Endothelial cell of umbilical vein (primary cell): ENCODE data around the gene IRX5. TPM values are rescaled to one million over a fixed set of nuclear protein-coding genes. Genes with fewer than 3 reads are reported as not detected.

Experiments
- BruUV-seq: library from RNA; stranded (reverse); fragments of 400-500 nt; replicated peaks from 2 replicates; lab custom pipeline; 2021; lab: Mats Ljungman, UMichigan
- CTCF ChIA-PET: fragments of 300-600, 350-600 bp; sonication (Branson Sonifier 250); formaldehyde crosslinking; loops from one replicate; lab custom pipeline; 2021; ENCODE audit warnings: antibody characterized with exemption, inconsistent platforms; lab: Charles Lee
- POLR2A ChIA-PET: fragments of 300-600, 350-600 bp; sonication (Branson Sonifier 250); formaldehyde crosslinking; loops from one replicate; lab custom pipeline; 2021; ENCODE audit warnings: antibody characterized with exemption, inconsistent platforms; lab: Charles Lee
- DNase-seq: peaks from one replicate; pipeline ENCODE4 v3.0.0-alpha.2; 2011; ENCODE audit warnings: low read depth, low spot score
- FAIRE-seq: peaks from 2 replicates; lab custom pipeline; 2011; peaks lifted over from hg19 to GRCh38; lab: Jason Lieb, UNC
- H2AFZ ChIP-seq: 2 replicates; pipeline ENCODE4 v1.6.0; 2012; ENCODE audit warnings: low read depth, low read length, control low read depth, inconsistent platforms
- H3K27ac ChIP-seq: 2 replicates; pipeline ENCODE4 v1.5.1; 2011; ENCODE audit warnings: low read depth, mild to moderate bottlenecking, control low read depth, low read length, moderate library complexity; ENCODE audit not compliant: insufficient read depth
- H3K27me3 ChIP-seq, 2 experiments: 2 replicates each; pipeline versions ENCODE4 v1.6.0 to v1.6.1; 2011; ENCODE audit warnings: low read length in 2 of 2, mixed read lengths in 1 of 2; ENCODE audit not compliant: control insufficient read depth in 2 of 2, insufficient read depth in 2 of 2
- H3K36me3 ChIP-seq, 2 experiments: 2 replicates in 1 of 2; 3 replicates in 1 of 2; pipeline ENCODE4 v1.5.1; 2011; ENCODE audit warnings: low read length in 2 of 2, mild to moderate bottlenecking in 1 of 2, moderate library complexity in 1 of 2; ENCODE audit not compliant: control insufficient read depth in 2 of 2, insufficient read depth in 2 of 2; ENCODE audit errors: extremely low read depth in 1 of 2
- H3K4me1 ChIP-seq: 3 replicates; pipeline ENCODE4 v1.5.1; 2011; ENCODE audit warnings: mild to moderate bottlenecking, low read length; ENCODE audit not compliant: control insufficient read depth, insufficient read depth; ENCODE audit errors: extremely low read depth
- H3K4me2 ChIP-seq: 2 replicates; pipeline ENCODE4 v1.6.1; 2011; ENCODE audit warnings: low read length, control low read depth, mixed read lengths; ENCODE audit not compliant: insufficient read depth
- H3K4me3 ChIP-seq, 3 experiments: fragments of 200-600 bp in 1 of 3; sonication (generic), shearing (Covaris generic) in 1 of 3; replicated peaks in 1 of 3; 2 replicates each; pipeline ENCODE4 v1.5.1; 2011 to 2016; ENCODE audit warnings: control low read depth in 3 of 3, low read length in 3 of 3, mild to moderate bottlenecking in 2 of 3, inconsistent platforms in 1 of 3, low read depth in 1 of 3, moderate library complexity in 1 of 3; ENCODE audit not compliant: insufficient read depth in 1 of 3
- H3K79me2 ChIP-seq: 2 replicates; pipeline ENCODE4 v1.6.0; 2012; ENCODE audit warnings: low read length, inconsistent platforms; ENCODE audit not compliant: control insufficient read depth, insufficient read depth
- H3K9ac ChIP-seq: replicated peaks from 2 replicates; pipeline ENCODE3; 2011; ENCODE audit warnings: low read length, control low read depth; ENCODE audit not compliant: insufficient read depth; ENCODE audit errors: extremely low read depth
- H3K9me1 ChIP-seq: replicated peaks from 3 replicates; pipeline ENCODE4 v1.6.0; 2011; ENCODE audit warnings: mild to moderate bottlenecking, low read length; ENCODE audit not compliant: control insufficient read depth, insufficient read depth; ENCODE audit errors: extremely low read depth
- H3K9me3 ChIP-seq: replicated peaks from 2 replicates; pipeline ENCODE4 v1.5.1; 2012; ENCODE audit warnings: low read length, inconsistent platforms; ENCODE audit not compliant: control insufficient read depth, insufficient read depth
- H4K20me1 ChIP-seq: replicated peaks from 2 replicates; pipeline ENCODE3; 2011; ENCODE audit warnings: mild to moderate bottlenecking, low read length; ENCODE audit not compliant: control insufficient read depth, insufficient read depth; ENCODE audit errors: extremely low read depth
- CTCF ChIP-seq, 2 donors: IDR thresholded peaks; 1 replicate in 1 of 2; 2 replicates in 1 of 2; pipeline ENCODE4 v1.5.1; 2011; ENCODE audit warnings: low read length in 2 of 2, mild to moderate bottlenecking in 2 of 2, moderate library complexity in 2 of 2, control low read depth in 1 of 2, inconsistent platforms in 1 of 2, low read depth in 1 of 2; ENCODE audit not compliant: insufficient read depth in 1 of 2; ENCODE audit errors: extremely low read depth in 1 of 2
- EZH2 ChIP-seq: IDR thresholded peaks from 2 replicates; pipeline ENCODE4 v1.6.1; 2012; ENCODE audit warnings: borderline replicate concordance, low read depth, mild to moderate bottlenecking, moderate library complexity, low read length, inconsistent platforms; ENCODE audit not compliant: severe bottlenecking
- FOS ChIP-seq: IDR thresholded peaks from 2 replicates; pipeline ENCODE4 v1.6.1; 2011; ENCODE audit warnings: mild to moderate bottlenecking, low read length, moderate library complexity, borderline replicate concordance; ENCODE audit not compliant: insufficient read depth
- GATA2 ChIP-seq: IDR thresholded peaks from 2 replicates; pipeline ENCODE4 v1.7.0; 2011; ENCODE audit warnings: low read depth, mild to moderate bottlenecking, moderate library complexity, mixed read lengths, low read length; ENCODE audit not compliant: insufficient read length, insufficient read depth
- JUN ChIP-seq: IDR thresholded peaks from 2 replicates; pipeline ENCODE4 v1.6.1; 2011; ENCODE audit warnings: borderline replicate concordance, low read depth; ENCODE audit not compliant: insufficient read length, insufficient read depth
- MAX ChIP-seq: IDR thresholded peaks from 2 replicates; pipeline ENCODE4 v1.6.1; 2011; ENCODE audit not compliant: insufficient read depth, insufficient read length
- MYC ChIP-seq: IDR thresholded peaks from one replicate; pipeline ENCODE4 v1.6.1; 2011; ENCODE audit warnings: mild to moderate bottlenecking, low read depth, low read length
- POLR2A ChIP-seq: IDR thresholded peaks from 2 replicates; pipeline ENCODE4 v1.6.1; 2012; ENCODE audit warnings: low read depth, mild to moderate bottlenecking, control low read depth, low read length
- POLR2AphosphoS5 ChIP-seq: IDR thresholded peaks from 2 replicates; pipeline ENCODE4 v1.6.1; 2012; ENCODE audit warnings: low read depth, mild to moderate bottlenecking, control low read depth, low read length, moderate library complexity; ENCODE audit not compliant: insufficient read depth
- dilution Hi-C: fragments of 300-500 bp; cut with MboI; formaldehyde crosslinking; loops from one replicate; pipeline ENCODE4 v1.15.0; 2019; ENCODE audit warnings: low sequenced_read_pairs; ENCODE audit not compliant: extremely low pct_ligation_motif_present
- intact Hi-C: fragments of 100-400 bp; cut with micrococcal nuclease; formaldehyde crosslinking; loops from one replicate; pipeline ENCODE4 v1.10.0; 2022
- polyA plus RNA-seq, 4 experiments: library from polyadenylated mRNA; depleted of rRNA in 3 of 4; stranded (reverse) in 3 of 4; unstranded in 1 of 4; fragments of >200 nt; gene quantifications; 2 replicates each; pipeline versions ENCODE4 v1.2.1 to v1.2.3, GENCODE V29; 2011 to 2012; ENCODE audit warnings: missing spikeins in 1 of 4
- total RNA-seq: library from RNA; stranded (reverse); gene quantifications from 2 replicates; pipeline ENCODE4 v1.2.3, GENCODE V29; 2021

The IRX5 gene
- total and polyA plus RNA-seq, 2 donors (not counting 3 experiments of a cell fraction or from before 2014, with no cell fraction given), result not detected

GRCh38 chr16:54964239-54964638 lies 33.6 kb downstream of the IRX5 start:
- no peak overlapping the region for H3K4me3 ChIP-seq
- no peak for FAIRE-seq
- CTCF ChIA-PET, result no interaction called here
- POLR2A ChIA-PET, result no interaction called here
- dilution Hi-C loops (no loop called here), intact Hi-C loops (no loop called here)
- TF ChIP-seq POLR2AphosphoS5 (no peak), GATA2 (no peak), MAX (no peak), CTCF (IDR thresholded peaks at IDR 0.05; ENCODE audit: extremely low read depth in 1 of 2, insufficient read depth in 1 of 2, low read depth in 1 of 2, low read length in 2 of 2) (no peak), JUN (no peak), EZH2 (no peak), POLR2A (no peak), FOS (no peak), MYC (no peak)
- BruUV-seq, result no TSS peak
- H4K20me1 ChIP-seq, result no peaks in the 10 kb centered on the region
- H3K79me2 ChIP-seq, result no peaks in the 10 kb centered on the region
- no peaks in the 10 kb centered on the region for H3K4me1 ChIP-seq
- H2AFZ ChIP-seq, result no peak overlapping the region
- no peak for DNase-seq
- H3K36me3 ChIP-seq, result no peaks in the 10 kb centered on the region
- H3K9me3 ChIP-seq, result no peaks in the 10 kb centered on the region
- no peaks in the 10 kb centered on the region for H3K27me3 ChIP-seq
- H3K9me1 ChIP-seq, result no peaks in the 10 kb centered on the region
- no peak overlapping the region for H3K9ac ChIP-seq
- H3K4me2 ChIP-seq, result no peak overlapping the region
- H3K27ac ChIP-seq, result no peak overlapping the region
